K562 (cell line): ENCODE results near the gene PA2G4. TPM values are rescaled to one million over a fixed set of nuclear protein-coding genes. Genes with fewer than 3 reads are reported as not detected.

Source experiments
- ARID2 ChIP-seq: fragments of 450-650 bp; IDR thresholded peaks from 2 replicates; pipeline ENCODE4 v1.6.1; 2017; ENCODE audit warnings: antibody characterized with exemption, mild to moderate bottlenecking
- BHLHE40 ChIP-seq: IDR thresholded peaks from 2 replicates; pipeline ENCODE4 v1.6.1; 2011; ENCODE audit warnings: low read length, improper control_type of control experiment
- CHCHD3 ChIP-seq: fragments of 250-450 bp; sonication (Bioruptor Pico); IDR thresholded peaks from 2 replicates; pipeline ENCODE4 v2.1.2; 2022; ENCODE audit warnings: mild to moderate bottlenecking
- CTBP1 ChIP-seq: fragments of 450-650 bp; IDR thresholded peaks from 2 replicates; pipeline ENCODE4 v1.6.1; 2016; ENCODE audit warnings: borderline replicate concordance
- FOXK1 ChIP-seq: sonication (generic); formaldehyde crosslinking; IDR thresholded peaks from 2 replicates; pipeline ENCODE4 v1.8.0; 2022; ENCODE audit warnings: missing genetic modification reagents, mild to moderate bottlenecking, borderline replicate concordance
- HLTF ChIP-seq: fragments of 450-650 bp; IDR thresholded peaks from 2 replicates; pipeline ENCODE4 v1.6.1; 2016
- ILF3 ChIP-seq: fragments of 450-650 bp; IDR thresholded peaks from 2 replicates; pipeline ENCODE4 v1.6.1; 2018; ENCODE audit warnings: antibody characterized with exemption, mild to moderate bottlenecking, moderate library complexity, borderline replicate concordance
- KLF6 ChIP-seq: fragments of 250-450 bp; sonication (Bioruptor Pico); IDR thresholded peaks from 2 replicates; pipeline ENCODE4 v1.4.0; 2020; ENCODE audit warnings: mild to moderate bottlenecking, moderate library complexity, borderline replicate concordance
- NONO ChIP-seq, 2 experiments: fragments of 200-400 bp in 1 of 2; fragments of 450-650 bp in 1 of 2; formaldehyde crosslinking in 1 of 2; IDR thresholded peaks; 2 replicates each; pipeline ENCODE4 v1.6.1; 2017; ENCODE audit warnings: low read depth in 2 of 2, mild to moderate bottlenecking in 2 of 2, moderate library complexity in 2 of 2, low read length in 1 of 2
- PKNOX1 ChIP-seq: fragments of 450-650 bp; IDR thresholded peaks from 2 replicates; pipeline ENCODE4 v1.6.1; 2016
- RBM22 ChIP-seq: fragments of 200-400 bp; formaldehyde crosslinking; IDR thresholded peaks from 2 replicates; pipeline ENCODE4 v1.6.1; 2018; ENCODE audit warnings: low read length, low read depth; ENCODE audit not compliant: poor library complexity, severe bottlenecking
- SMAD3 ChIP-seq: fragments of 450-650 bp; formaldehyde crosslinking; conservative IDR thresholded peaks from 2 replicates; pipeline ENCODE4 v1.4.0; 2020; ENCODE audit warnings: mild to moderate bottlenecking
- SMARCA4 ChIP-seq: fragments of 450-650 bp; IDR thresholded peaks from 2 replicates; pipeline ENCODE4 v1.6.1; 2016
- SMARCC2 ChIP-seq: fragments of 450-650 bp; IDR thresholded peaks from 2 replicates; pipeline ENCODE4 v1.6.1; 2017; ENCODE audit warnings: antibody characterized with exemption, moderate library complexity, mild to moderate bottlenecking, low read depth
- SUPT5H ChIP-seq: fragments of 450-650 bp; IDR thresholded peaks from 2 replicates; pipeline ENCODE4 v1.6.1; 2016
- TCF7L2 ChIP-seq: fragments of 150-350 bp; IDR thresholded peaks from 2 replicates; pipeline ENCODE4 v1.6.1; 2016; ENCODE audit warnings: low read depth, mild to moderate bottlenecking, low read length, moderate library complexity
- TCFL5 ChIP-seq: fragments of 250-450 bp; sonication (Bioruptor Pico); conservative IDR thresholded peaks from 2 replicates; pipeline ENCODE4 v1.6.1; 2021; ENCODE audit warnings: mild to moderate bottlenecking, moderate library complexity, matching md5 sums
- TEAD4 ChIP-seq, 2 experiments: sonication (generic) in 1 of 2; formaldehyde crosslinking in 1 of 2; IDR thresholded peaks; 2 replicates each; pipeline versions ENCODE4 v1.6.1 to v1.8.0; 2012 to 2022; ENCODE audit warnings: borderline replicate concordance in 1 of 2, inconsistent platforms in 1 of 2, low read length in 1 of 2, mild to moderate bottlenecking in 1 of 2, missing genetic modification reagents in 1 of 2
- TSHZ1 ChIP-seq: fragments of 250-450 bp; sonication (Bioruptor Pico); IDR thresholded peaks from 2 replicates; pipeline ENCODE4 v1.4.0; 2020; ENCODE audit warnings: mild to moderate bottlenecking, moderate library complexity
- ZNF445 ChIP-seq: fragments of 250-450 bp; sonication (Bioruptor Pico); IDR thresholded peaks from 2 replicates; pipeline ENCODE4 v1.4.0; 2020; ENCODE audit warnings: low read depth, mild to moderate bottlenecking, moderate library complexity
- ZNF639 ChIP-seq, 2 experiments: fragments of 200-800 bp in 1 of 2; sonication (Bioruptor generic) in 1 of 2; sonication (generic) in 1 of 2; formaldehyde crosslinking in 1 of 2; IDR thresholded peaks in 1 of 2; conservative IDR thresholded peaks in 1 of 2; 2 replicates each; pipeline versions ENCODE4 v1.5.0 to v1.6.1; 2016 to 2020; ENCODE audit warnings: missing compliant biosample characterization in 1 of 2, missing genetic modification characterization in 1 of 2, missing genetic modification reagents in 1 of 2
- polyA plus RNA-seq, 8 experiments: library from polyadenylated mRNA; depleted of rRNA in 4 of 8; stranded (reverse) in 5 of 8; unstranded in 3 of 8; fragments of >200 nt; fragmentation: Nextera tagmentation in 2 of 8; fragmentation: Illumina TruSeq in 1 of 8; extraction: Ambion mirVana in 2 of 8; extraction: Trizol in 1 of 8; gene quantifications; 2 replicates each; pipeline versions ENCODE4 v1.2.1 to v1.2.3, GENCODE V29; 2011 to 2014; ENCODE audit warnings: inconsistent platforms in 1 of 8, missing spikeins in 1 of 8
- total RNA-seq, 7 experiments: library from RNA; depleted of rRNA in 6 of 7; stranded (reverse); fragments of >200 nt in 6 of 7; fragmentation: Illumina TruSeq in 2 of 7; extraction: Trizol in 2 of 7; gene quantifications; 2 replicates each; pipeline versions ENCODE4 v1.2.1 to v1.2.3, GENCODE V29; 2011 to 2021; ENCODE audit warnings: low replicate concordance in 1 of 7

Gene PA2G4
- total and polyA plus RNA-seq, 9 of the 15 experiments (the other 6 are each of a cell fraction or from before 2014, with no cell fraction given), result 230 to 925 (median 638) TPM

GRCh38 chr12:56158029-56158925, 53.9 kb downstream of the PA2G4 start, which contains the start of gene MYL6 (continued):
- TF ChIP-seq TSHZ1 (0 out of 2 replicates have a peak, but pooled peaks have one; percentile 11), RBM22 (peak; percentile 36), ZNF639 (CRISPR knock-in tag; conservative IDR thresholded peaks at IDR 0.05 in 1 of 2, IDR thresholded peaks at IDR 0.05 in 1 of 2) (peak in 1 of 2 experiments; percentile 73; a peak in 1 of 4 replicates), TCF7L2 (no peak; the same call in 1 of the 2 replicates), TEAD4 (IDR thresholded peaks at IDR 0.05; ENCODE audit: low read length) (no peak), TEAD4 (CRISPR knock-in tag; IDR thresholded peaks at IDR 0.05; ENCODE audit: borderline replicate concordance) (no peak), BHLHE40 (0 out of 2 replicates have a peak, but pooled peaks have one; percentile 8), NONO (IDR thresholded peaks at IDR 0.05; ENCODE audit: low read depth in 2 of 2, low read length in 1 of 2) (0 out of 4 replicates have a peak, but pooled peaks of 1 of the 2 experiments have one; percentile 38), SMARCC2 (0 out of 2 replicates have a peak, but pooled peaks have one; percentile 40), SUPT5H (peak; percentile 100), SMAD3 (CRISPR knock-in tag) (0 out of 2 replicates have a peak, but pooled peaks have one; percentile 35), ARID2 (0 out of 2 replicates have a peak, but pooled peaks have one; percentile 11), SMARCA4 (peak; percentile 59), TCFL5 (CRISPR knock-in tag) (0 out of 2 replicates have a peak, but pooled peaks have one; percentile 29), ZNF445 (CRISPR knock-in tag) (peak; percentile 92), CHCHD3 (CRISPR knock-in tag) (0 out of 2 replicates have a peak, but pooled peaks have one; percentile 75), CTBP1 (peak; percentile 69; the same call in 1 of the 2 replicates), HLTF (peak; percentile 88; the same call in 1 of the 2 replicates), KLF6 (CRISPR knock-in tag) (peak; percentile 69), PKNOX1 (no peak), ILF3 (peak; percentile 71; the same call in 1 of the 2 replicates), FOXK1 (CRISPR knock-in tag) (peak; percentile 80; the same call in 1 of the 2 replicates)
